Vagina (tissue), 2 donors: Measurements from ENCODE around the gene GRPEL2. TPM values are rescaled to one million over a fixed set of nuclear protein-coding genes. Genes with fewer than 3 reads are reported as not detected.

Source experiments
- DNase-seq, 2 donors: peaks; one replicate each; pipeline ENCODE4 v3.0.0-alpha.2; 2017; ENCODE audit errors: extremely low spot score in 2 of 2
- H3K27ac ChIP-seq: fragments of 200-600 bp; sonication (generic); one replicate; pipeline ENCODE4 v1.5.1; 2019
- H3K27me3 ChIP-seq: fragments of 200-600 bp; sonication (generic); one replicate; pipeline ENCODE4 v1.5.1; 2019
- H3K36me3 ChIP-seq, 2 donors: fragments of 200-600 bp; sonication (generic); one replicate each; pipeline ENCODE4 v1.5.1; 2017 to 2019
- H3K4me1 ChIP-seq: fragments of 200-600 bp; sonication (generic); one replicate; pipeline ENCODE4 v1.5.1; 2019
- H3K4me3 ChIP-seq, 2 donors: fragments of 200-600 bp; sonication (generic); 1 replicate in 1 of 2; 2 replicates in 1 of 2; pipeline ENCODE4 v1.5.1; 2016 to 2019
- H3K9me3 ChIP-seq: fragments of 200-600 bp; sonication (generic); one replicate; pipeline ENCODE4 v1.5.1; 2019
- CTCF ChIP-seq, 3 experiments: fragments of 450-650 bp in 2 of 3; fragments of 200-600 bp in 1 of 3; sonication (generic) in 1 of 3; IDR thresholded peaks; one replicate each; pipeline ENCODE4 v1.5.1; 2017 to 2019; ENCODE audit warnings: antibody characterized with exemption in 3 of 3, mild to moderate bottlenecking in 2 of 3, moderate library complexity in 2 of 3
- POLR2A ChIP-seq, 2 donors: fragments of 450-650 bp; IDR thresholded peaks; one replicate each; pipeline ENCODE4 v1.6.1; 2017; ENCODE audit warnings: antibody characterized with exemption in 2 of 2, mild to moderate bottlenecking in 2 of 2, moderate library complexity in 2 of 2
- POLR2AphosphoS5 ChIP-seq, 2 donors: sonication (generic); formaldehyde crosslinking; IDR thresholded peaks; one replicate each; pipeline ENCODE4 v1.9.0; 2017; ENCODE audit warnings: antibody characterized with exemption in 2 of 2, mild to moderate bottlenecking in 2 of 2, low read depth in 1 of 2; ENCODE audit not compliant: insufficient read depth in 1 of 2
- intact Hi-C: fragments of 100-400 bp; cut with DNase I; formaldehyde crosslinking; loops from one replicate; pipeline ENCODE4 v1.15.1; 2023
- total RNA-seq: library from RNA; depleted of rRNA; stranded (reverse); fragments of >200 nt; gene quantifications from one replicate; pipeline ENCODE4 v1.2.3, GENCODE V29; 2016

Gene GRPEL2
- total RNA-seq, 1 donor from 2014 or later = 16.9 TPM

GRCh38 chr5:149299451-149300054 lies 45.7 kb upstream of the GRPEL2 start:
- TF ChIP-seq POLR2A (IDR thresholded peaks at IDR 0.05) = no peak
- no peak for TF ChIP-seq CTCF (IDR thresholded peaks at IDR 0.05)
- TF ChIP-seq POLR2AphosphoS5 (IDR thresholded peaks at IDR 0.05; ENCODE audit: insufficient read depth in 1 of 2, low read depth in 1 of 2) = no peak
- H3K36me3 ChIP-seq = no peaks in the 10 kb centered on the region
- no peak for DNase-seq
- intact Hi-C loops = no loop called here
- no peak overlapping the region for H3K4me3 ChIP-seq
- H3K27ac ChIP-seq = no peak overlapping the region
- peaks cover 3% of the 10 kb centered on the region for H3K4me1 ChIP-seq
- no peaks in the 10 kb centered on the region for H3K27me3 ChIP-seq
- no peaks in the 10 kb centered on the region for H3K9me3 ChIP-seq

- Histone ChIP-seq H3K9me3 (no peaks in the 10 kb centered on the region), H3K27me3 (no peaks in the 10 kb centered on the region), H3K4me3 (no peak overlapping the region), H3K36me3 (no peaks in the 10 kb centered on the region), H3K4me1 (peaks cover 3% of the 10 kb centered on the region), H3K27ac (no peak overlapping the region)
- TF ChIP-seq CTCF (IDR thresholded peaks at IDR 0.05) (no peak), POLR2AphosphoS5 (IDR thresholded peaks at IDR 0.05; ENCODE audit: insufficient read depth in 1 of 2, low read depth in 1 of 2) (no peak), POLR2A (IDR thresholded peaks at IDR 0.05) (no peak)
- DNase-seq = no peak
- intact Hi-C loops = no loop called here
Observed at GRCh38 chr5:149300441-149300840, 44.9 kb upstream of the GRPEL2 start.

GRCh38 chr5:149301049-149301743 lies 44.1 kb upstream of the GRPEL2 start:
- intact Hi-C loops = no loop called here
- no peak for DNase-seq
- H3K27ac ChIP-seq = no peak overlapping the region
- H3K9me3 ChIP-seq = no peaks in the 10 kb centered on the region
- no peaks in the 10 kb centered on the region for H3K36me3 ChIP-seq
- H3K4me1 ChIP-seq = peaks cover 3% of the 10 kb centered on the region
- no peak for TF ChIP-seq POLR2A (IDR thresholded peaks at IDR 0.05)
- no peak for TF ChIP-seq POLR2AphosphoS5 (IDR thresholded peaks at IDR 0.05; ENCODE audit: insufficient read depth in 1 of 2, low read depth in 1 of 2)
- no peak for TF ChIP-seq CTCF (IDR thresholded peaks at IDR 0.05)
- H3K4me3 ChIP-seq = no peak overlapping the region
- H3K27me3 ChIP-seq = no peaks in the 10 kb centered on the region

GRCh38 chr5:149301744-149302380 lies 43.4 kb upstream of the GRPEL2 start:
- Histone ChIP-seq H3K36me3 (no peaks in the 10 kb centered on the region), H3K4me1 (peaks cover 3% of the 10 kb centered on the region), H3K27me3 (no peaks in the 10 kb centered on the region), H3K27ac (no peak overlapping the region), H3K9me3 (no peaks in the 10 kb centered on the region), H3K4me3 (no peak overlapping the region)
- intact Hi-C loops = no loop called here
- TF ChIP-seq POLR2A (IDR thresholded peaks at IDR 0.05) (no peak), CTCF (IDR thresholded peaks at IDR 0.05) (no peak), POLR2AphosphoS5 (IDR thresholded peaks at IDR 0.05; ENCODE audit: insufficient read depth in 1 of 2, low read depth in 1 of 2) (no peak)
- DNase-seq = no peak

- TF ChIP-seq POLR2A (IDR thresholded peaks at IDR 0.05) = no peak
- TF ChIP-seq CTCF (IDR thresholded peaks at IDR 0.05) = no peak
- TF ChIP-seq POLR2AphosphoS5 (IDR thresholded peaks at IDR 0.05; ENCODE audit: insufficient read depth in 1 of 2, low read depth in 1 of 2) = no peak
- Histone ChIP-seq H3K27me3 (no peaks in the 10 kb centered on the region), H3K4me1 (peaks cover 3% of the 10 kb centered on the region), H3K4me3 (no peak overlapping the region), H3K9me3 (no peaks in the 10 kb centered on the region), H3K27ac (no peak overlapping the region), H3K36me3 (no peaks in the 10 kb centered on the region)
- intact Hi-C loops = no loop called here
- DNase-seq = no peak
Observed at GRCh38 chr5:149302641-149303040, 42.7 kb upstream of the GRPEL2 start.
